Kidney (tissue), 14 donors: ENCODE measurements around the gene DCHS2. TPM values are rescaled to one million over a fixed set of nuclear protein-coding genes. Genes with fewer than 3 reads are reported as not detected.

ENCODE experiments used
- DNase-seq, 5 donors: peaks; one replicate each; pipeline ENCODE4 v3.0.0-alpha.2; 2013 to 2020
- FAIRE-seq: peaks from 2 replicates; lab custom pipeline; 2012; peaks lifted over from hg19 to GRCh38; lab: Jason Lieb, UNC
- H3K27ac ChIP-seq, 2 donors: one replicate each; pipeline ENCODE4 v1.7.0; 2013; ENCODE audit warnings: low read depth in 2 of 2, low read length in 2 of 2, inconsistent platforms in 1 of 2
- H3K27me3 ChIP-seq: one replicate; pipeline ENCODE4 v1.7.1; 2013; ENCODE audit warnings: low read length, inconsistent platforms; ENCODE audit not compliant: control insufficient read depth, insufficient read depth
- H3K36me3 ChIP-seq, 3 donors: one replicate each; pipeline versions ENCODE4 v1.7.0 to v1.7.1; 2013; ENCODE audit warnings: low read length in 3 of 3, control low read depth in 1 of 3, inconsistent platforms in 1 of 3; ENCODE audit not compliant: insufficient read depth in 3 of 3, control insufficient read depth in 2 of 3
- H3K4me1 ChIP-seq, 3 donors: one replicate each; pipeline versions ENCODE4 v1.7.0 to v1.7.1; 2013; ENCODE audit warnings: low read length in 3 of 3, inconsistent platforms in 1 of 3, low read depth in 1 of 3; ENCODE audit not compliant: control insufficient read depth in 2 of 3, insufficient read depth in 2 of 3
- H3K4me3 ChIP-seq, 3 donors: one replicate each; pipeline versions ENCODE4 v1.7.0 to v1.8.1; 2013; ENCODE audit warnings: low read length in 3 of 3, control low read depth in 1 of 3, inconsistent platforms in 1 of 3
- H3K9ac ChIP-seq, 3 donors: one replicate each; pipeline versions ENCODE4 v1.7.0 to v1.7.1; 2013; ENCODE audit warnings: low read length in 3 of 3, control low read depth in 1 of 3, inconsistent platforms in 1 of 3
- H3K9me3 ChIP-seq, 3 donors: one replicate each; pipeline versions ENCODE4 v1.7.0 to v1.7.1; 2013; ENCODE audit warnings: low read length in 3 of 3, control low read depth in 1 of 3, inconsistent platforms in 1 of 3; ENCODE audit not compliant: control insufficient read depth in 2 of 3, insufficient read depth in 1 of 3
- CTCF ChIP-seq: IDR thresholded peaks from 3 replicates; pipeline ENCODE4 v1.5.1; 2012; ENCODE audit warnings: mild to moderate bottlenecking, moderate library complexity, borderline replicate concordance; ENCODE audit not compliant: insufficient read depth; ENCODE audit errors: extremely low read depth
- intact Hi-C: fragments of 100-400 bp; cut with DNase I; formaldehyde crosslinking; loops from one replicate; pipeline ENCODE4 v1.11.1; 2022
- polyA plus RNA-seq: library from polyadenylated mRNA; stranded (reverse); fragments of 350-450 nt; fragmentation: Illumina TruSeq; extraction: RNeasy Lipid Tissue Mini Kit (QIAGEN cat#74804); gene quantifications from one replicate; pipeline ENCODE4 v1.2.3, GENCODE V29; 2014; ENCODE audit warnings: low read depth, low replicate concordance; ENCODE audit not compliant: insufficient read depth
- total RNA-seq: library from RNA; stranded (reverse); fragmentation: NEBNext Ultra II Directional; extraction: Animal tissue kit (Norgen Biotek cat#: 25700); gene quantifications from one replicate; pipeline ENCODE4 v1.2.1, GENCODE V29; 2021
- donor health status: control.
- donor health status: control.
- donor health status: control.
- donor health status: control.
- donor health status: control.
- donor health status: DM: yes; HTN: yes; CAD: no.
- donor health status: Normal renal cell carcinoma (clear cell type).

Gene DCHS2
- total and polyA plus RNA-seq, 2 donors from 2014 or later, result 0.47 TPM; not detected in 1

- Histone ChIP-seq H3K4me1 (peaks cover 0 to 5% (median 3%) of the 10 kb centered on the region in 3 donors), H3K9ac (no peak overlapping the region), H3K36me3 (no peaks in the 10 kb centered on the region), H3K4me3 (no peak overlapping the region), H3K27ac (no peak overlapping the region), H3K27me3 (no peaks in the 10 kb centered on the region), H3K9me3 (no peaks in the 10 kb centered on the region)
- FAIRE-seq (no peak), DNase-seq (no peak)
- TF ChIP-seq CTCF, result no peak
- intact Hi-C loops, result no loop called here
Measured at GRCh38 chr4:154415313-154415712, 76.3 kb downstream of the DCHS2 start.

- Histone ChIP-seq H3K27ac (no peak overlapping the region), H3K36me3 (no peaks in the 10 kb centered on the region), H3K9ac (no peak overlapping the region), H3K4me1 (peaks cover 0 to 5% (median 3%) of the 10 kb centered on the region in 3 donors), H3K4me3 (no peak overlapping the region), H3K9me3 (no peaks in the 10 kb centered on the region), H3K27me3 (no peaks in the 10 kb centered on the region)
- DNase-seq, result no peak
- no peak for FAIRE-seq
- intact Hi-C loops, result no loop called here
- TF ChIP-seq CTCF, result no peak
Measured at GRCh38 chr4:154414796-154415195, 76.8 kb downstream of the DCHS2 start.

- Histone ChIP-seq H3K27ac (no peak overlapping the region), H3K9ac (no peak overlapping the region), H3K36me3 (no peaks in the 10 kb centered on the region), H3K4me3 (no peak overlapping the region), H3K27me3 (no peaks in the 10 kb centered on the region), H3K9me3 (no peaks in the 10 kb centered on the region), H3K4me1 (peaks cover 0 to 5% (median 3%) of the 10 kb centered on the region in 3 donors)
- TF ChIP-seq CTCF, result no peak
- DNase-seq, result no peak
- intact Hi-C loops, result no loop called here
- no peak for FAIRE-seq
Measured at GRCh38 chr4:154414371-154414770, 77.2 kb downstream of the DCHS2 start.

DNA sequence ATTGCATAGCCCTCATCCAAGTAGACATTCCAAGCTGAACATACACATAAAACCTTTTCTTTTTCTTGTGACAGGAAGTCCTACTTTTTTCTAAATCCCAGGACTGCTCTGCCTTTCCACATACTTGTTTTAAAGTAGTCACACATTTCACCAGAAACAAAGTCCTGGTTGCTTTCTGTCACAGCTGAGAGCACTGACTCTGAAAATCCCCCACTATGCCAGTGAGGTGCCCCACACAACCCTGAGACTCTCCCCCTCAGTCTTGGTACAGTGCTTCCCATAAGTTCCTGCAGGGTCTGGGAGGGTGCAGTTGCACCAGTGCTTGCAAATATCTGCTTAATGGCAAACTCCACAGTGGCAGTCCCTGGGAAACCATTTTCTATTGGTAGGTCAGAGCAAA lies 84.2 kb downstream of the DCHS2 start:
- peak in 3 of 5 donors; percentile 42 to 65 (median 62) for DNase-seq
- no peak for FAIRE-seq
- peaks cover 0 to 8% (median 0%) of the 10 kb centered on the region in 3 donors for H3K4me1 ChIP-seq
- H3K9me3 ChIP-seq, result no peaks in the 10 kb centered on the region
- H3K27me3 ChIP-seq, result no peaks in the 10 kb centered on the region
- no peak overlapping the region for H3K4me3 ChIP-seq
- no peak overlapping the region for H3K27ac ChIP-seq
- no peak overlapping the region for H3K9ac ChIP-seq
- TF ChIP-seq CTCF, result no peak
- intact Hi-C loops, result no loop called here
- no peaks in the 10 kb centered on the region for H3K36me3 ChIP-seq
